NCI-H345 treated with DMSO at 0.1 percent for 48 hours (cell line): ENCODE results near the gene AGRP.
"Not testable (repeated sequence)": the region's sequence is repeated elsewhere in the genome, so short reads cannot be mapped to it uniquely, and the experiment has no call there.

Experiments used
- DNase-seq: peaks from one replicate; lab custom pipeline; 2025; ENCODE audit not compliant: unreplicated experiment; lab: John Stamatoyannopoulos, UW

AGRP gene

GRCh38 chr16:67504031-67505021 is 21.0 kb upstream of the AGRP start:
- DNase-seq = no peak

GRCh38 chr16:67499106-67499505 is 15.8 kb upstream of the AGRP start:
- no peak for DNase-seq

- no peak for DNase-seq
Observed at GRCh38 chr16:67490335-67491096, 7.2 kb upstream of the AGRP start.

- no peak for DNase-seq
Observed at GRCh38 chr16:67489401-67490083, 6.2 kb upstream of the AGRP start.

- DNase-seq = not testable (repeated sequence)
Observed at GRCh38 chr16:67487561-67487960, 4.2 kb upstream of the AGRP start.

- DNase-seq = no peak
Observed at GRCh38 chr16:67486805-67487204, 3.5 kb upstream of the AGRP start.

- DNase-seq = no peak
Observed at GRCh38 chr16:67483731-67484525, 581 bp upstream of the AGRP start.

GRCh38 chr16:67482233-67482924 is 968 bp downstream of the AGRP start:
- no peak for DNase-seq

GRCh38 chr16:67481561-67482232 is 1.6 kb downstream of the AGRP start:
- no peak for DNase-seq

GRCh38 chr16:67480833-67481560 is 2.4 kb downstream of the AGRP start, which contains the start of gene ATP6V0D1:
Gene ATP6V0D1 (minus strand): TSS chr16:67481157. CDS start chr16:67481086, 71 bp downstream.
- DNase-seq = peak; percentile 89

- no peak for DNase-seq
Observed at GRCh38 chr16:67477960-67478554, 5.3 kb downstream of the AGRP start.

GRCh38 chr16:67474551-67475455 is 8.5 kb downstream of the AGRP start:
- DNase-seq = no peak

- no peak for DNase-seq
Observed at GRCh38 chr16:67471758-67472384, 11.5 kb downstream of the AGRP start.

- no peak for DNase-seq
Observed at GRCh38 chr16:67470359-67470758, 13.0 kb downstream of the AGRP start.

GRCh38 chr16:67468731-67469130 is 14.6 kb downstream of the AGRP start:
- DNase-seq = no peak

- DNase-seq = no peak
Observed at GRCh38 chr16:67466581-67466980, 16.8 kb downstream of the AGRP start.

- no peak for DNase-seq
Observed at GRCh38 chr16:67464565-67464964, 18.8 kb downstream of the AGRP start.
